NCI-H774 (cell line): ENCODE data around the gene ELP4.
"Not testable (repeated sequence)": the region's sequence is repeated elsewhere in the genome, so short reads cannot be mapped to it uniquely, and the experiment has no call there.

Experiments
- DNase-seq: peaks from one replicate; lab custom pipeline; 2025; lab: John Stamatoyannopoulos, UW

ELP4 gene, protein sequence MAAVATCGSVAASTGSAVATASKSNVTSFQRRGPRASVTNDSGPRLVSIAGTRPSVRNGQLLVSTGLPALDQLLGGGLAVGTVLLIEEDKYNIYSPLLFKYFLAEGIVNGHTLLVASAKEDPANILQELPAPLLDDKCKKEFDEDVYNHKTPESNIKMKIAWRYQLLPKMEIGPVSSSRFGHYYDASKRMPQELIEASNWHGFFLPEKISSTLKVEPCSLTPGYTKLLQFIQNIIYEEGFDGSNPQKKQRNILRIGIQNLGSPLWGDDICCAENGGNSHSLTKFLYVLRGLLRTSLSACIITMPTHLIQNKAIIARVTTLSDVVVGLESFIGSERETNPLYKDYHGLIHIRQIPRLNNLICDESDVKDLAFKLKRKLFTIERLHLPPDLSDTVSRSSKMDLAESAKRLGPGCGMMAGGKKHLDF

DNA sequence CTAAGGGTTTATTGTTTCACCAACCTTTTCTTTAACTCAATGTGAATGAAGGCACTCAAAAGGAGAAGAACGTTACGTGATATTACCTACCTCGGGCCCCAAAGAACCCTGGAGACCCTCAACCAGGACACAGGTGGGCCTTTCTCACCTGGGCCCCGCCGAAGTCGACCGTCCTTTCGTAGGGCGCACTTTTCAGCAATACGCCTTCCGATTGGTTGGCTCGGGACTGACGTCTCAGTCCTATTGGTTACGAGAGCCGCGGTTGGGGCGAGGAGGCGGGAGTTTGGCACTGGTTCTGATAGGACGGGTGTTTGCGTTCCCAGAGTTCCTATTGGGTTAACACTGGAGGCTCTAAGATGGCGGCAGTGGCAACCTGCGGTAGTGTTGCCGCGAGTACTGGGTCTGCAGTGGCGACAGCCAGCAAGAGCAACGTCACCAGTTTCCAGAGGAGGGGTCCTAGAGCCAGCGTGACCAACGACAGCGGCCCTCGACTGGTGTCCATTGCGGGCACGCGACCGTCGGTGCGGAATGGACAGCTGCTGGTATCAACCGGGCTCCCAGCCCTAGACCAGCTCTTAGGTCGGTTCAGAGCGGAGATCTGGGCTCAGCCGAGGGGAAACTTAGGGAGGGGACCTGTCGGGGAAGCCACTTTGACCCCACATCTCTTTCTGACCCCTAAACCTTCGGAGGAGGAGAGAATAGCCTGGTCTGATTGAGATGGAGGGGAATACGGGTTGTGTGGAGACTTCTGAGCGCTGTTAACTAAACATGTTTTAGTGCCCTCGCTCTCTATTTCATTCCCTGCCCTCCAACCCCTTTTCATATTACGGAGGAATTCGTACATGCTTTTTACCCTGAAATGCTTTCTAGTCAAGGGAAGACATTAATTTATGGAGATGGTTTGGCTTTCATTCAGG lies at the start of gene ELP4, which contains the start of gene IMMP1L:
Gene ELP4, plus strand, starts transcription at position 339 of the 917 bp plus-strand sequence. Its CDS starts 18 bp downstream, at position 357.
Gene IMMP1L, minus strand, starts transcription at position 194 of the 917 bp plus-strand sequence. CDS start 46,346 bp downstream, outside the sequence.
- peak; percentile 96 for DNase-seq

DNA sequence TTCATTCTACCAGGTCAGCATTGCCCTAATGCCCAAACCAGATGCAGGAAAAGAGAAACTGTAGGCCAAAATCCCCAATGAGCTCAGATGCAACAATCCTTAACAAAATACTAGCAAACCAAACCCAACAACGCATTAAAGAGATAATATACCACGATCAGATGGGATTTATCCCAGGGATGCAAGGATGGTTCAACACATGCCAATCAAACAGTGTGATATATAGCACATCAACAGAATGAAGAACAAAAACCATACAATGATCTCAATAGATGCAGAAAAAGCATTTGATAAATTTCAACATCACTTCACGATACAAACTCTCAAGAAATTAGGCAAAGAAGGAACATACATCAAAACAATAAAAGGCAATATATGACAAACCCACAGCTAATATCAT lies 45.1 kb upstream of the ELP4 start:
- DNase-seq, result no peak

DNA sequence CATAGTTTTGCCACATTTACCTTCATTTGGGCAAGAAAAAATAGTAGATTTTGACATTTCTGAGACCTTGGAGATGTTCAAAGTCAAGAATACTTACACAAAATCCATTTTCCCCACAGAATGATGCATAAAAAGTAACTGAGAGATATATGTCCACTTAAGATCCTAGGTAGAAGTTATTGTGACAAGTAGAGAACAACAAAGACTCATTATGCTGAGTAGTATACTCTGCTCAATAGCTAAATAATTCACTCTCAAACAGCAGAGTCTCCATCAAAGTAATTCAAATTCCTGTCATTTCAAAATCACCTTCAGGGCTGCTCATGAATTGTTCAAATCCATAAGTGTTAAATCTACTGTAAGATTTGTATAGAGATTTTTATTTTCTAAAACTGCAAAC lies 35.5 kb upstream of the ELP4 start:
- DNase-seq, result no peak

DNA sequence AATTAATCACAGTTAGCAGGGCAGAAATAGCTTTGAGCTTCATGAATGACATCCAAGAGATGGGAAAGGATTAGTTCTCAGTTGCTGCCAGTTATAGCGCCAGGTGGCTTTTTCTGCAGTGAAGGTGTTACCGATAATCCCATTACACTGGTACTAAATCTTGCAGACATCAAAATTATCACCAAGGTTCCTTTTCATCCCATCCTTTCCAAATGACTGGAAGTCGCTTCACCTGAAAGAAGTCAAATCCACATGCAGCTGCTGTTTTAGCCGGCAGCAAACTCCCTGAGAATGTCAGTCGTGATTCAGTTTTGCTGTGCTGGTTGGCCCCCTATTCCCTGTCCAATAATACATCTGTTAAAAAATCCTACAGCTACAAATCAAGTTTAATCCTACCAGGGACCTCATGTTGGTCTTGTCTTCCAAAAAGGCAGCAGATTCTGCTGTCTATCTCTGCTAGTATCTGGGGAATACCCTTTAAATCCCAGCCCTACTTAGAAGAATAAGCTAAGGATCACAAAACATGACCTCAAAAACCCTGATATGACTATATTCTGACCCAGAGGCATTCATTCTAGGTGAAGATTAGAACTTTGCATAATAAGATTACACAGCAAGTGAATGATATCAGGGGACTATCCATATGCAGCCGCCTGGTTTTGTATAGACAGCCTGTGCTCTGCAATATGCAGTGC lies 31.9 kb upstream of the ELP4 start:
- DNase-seq, result no peak

DNA sequence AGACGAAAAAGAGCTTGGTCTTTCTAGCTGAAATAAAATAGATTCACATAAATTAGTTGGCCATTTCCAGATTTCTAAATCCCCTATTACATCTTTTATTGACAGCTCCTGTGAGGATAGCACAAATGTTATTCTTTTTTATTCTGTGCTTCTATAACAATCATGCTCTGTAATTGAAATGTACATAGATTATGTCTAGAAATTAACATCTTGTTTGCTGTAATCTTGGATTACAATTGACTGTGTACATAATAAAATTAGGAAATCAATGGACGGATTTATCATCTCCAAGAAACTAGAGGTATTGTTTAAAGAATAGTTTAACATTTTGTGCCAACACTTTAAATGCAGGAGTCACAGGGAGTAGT lies 31.4 kb upstream of the ELP4 start:
- DNase-seq, result no peak

DNA sequence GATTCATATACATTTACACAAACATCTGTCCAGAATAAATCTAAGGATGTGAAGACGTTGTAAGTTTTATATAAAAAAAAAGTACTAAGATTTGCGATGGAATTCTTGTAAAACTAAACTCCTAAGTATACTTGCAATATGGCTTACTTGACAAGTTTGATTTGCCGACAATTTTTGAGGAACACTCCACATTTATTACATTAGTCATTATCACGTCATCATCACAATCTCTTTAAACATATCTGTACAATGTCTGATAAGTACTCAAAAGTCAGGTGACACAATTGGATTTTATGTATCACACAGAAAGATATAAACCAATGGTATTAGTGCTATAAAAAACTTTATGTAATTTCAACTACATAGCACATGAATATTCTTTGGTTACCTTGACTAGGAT lies 30.5 kb upstream of the ELP4 start:
- no peak for DNase-seq

DNA sequence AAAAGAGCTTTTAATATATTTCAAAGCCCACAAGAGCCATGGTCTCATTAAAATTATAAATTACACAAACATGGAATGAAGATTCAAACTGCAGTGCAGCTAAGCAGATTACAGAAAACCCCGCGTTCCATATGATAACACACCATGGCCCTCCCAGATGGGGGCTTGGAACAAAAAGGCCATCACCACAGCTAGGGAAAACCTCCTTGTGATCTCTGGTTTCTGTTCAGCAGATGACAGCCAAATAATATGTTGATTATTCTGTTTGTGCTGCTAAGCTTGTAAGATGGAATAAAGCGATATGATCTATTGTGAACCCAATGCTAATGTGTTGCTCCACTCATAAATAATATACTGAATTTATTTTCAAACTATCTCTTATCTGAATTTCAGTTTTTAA lies 28.6 kb upstream of the ELP4 start:
- no peak for DNase-seq

DNA sequence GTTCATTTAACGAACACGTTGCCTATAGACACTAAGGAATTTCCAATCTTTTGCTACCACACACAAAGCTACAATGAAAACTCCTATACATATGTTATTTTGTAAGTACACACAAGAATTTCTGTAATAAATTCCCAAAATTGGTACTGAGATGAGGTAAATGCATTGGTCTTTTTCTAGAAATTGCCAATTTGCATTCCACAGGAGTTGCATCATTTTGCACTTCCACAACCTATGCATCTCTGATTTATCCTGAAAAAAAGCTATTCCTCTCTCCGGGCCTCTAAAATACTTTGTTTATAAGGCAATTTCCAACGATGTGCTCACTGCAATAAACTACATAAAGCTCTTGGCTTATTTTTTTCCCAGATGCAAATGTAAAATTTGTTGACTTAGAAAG lies 25.1 kb upstream of the ELP4 start:
- no peak for DNase-seq

DNA sequence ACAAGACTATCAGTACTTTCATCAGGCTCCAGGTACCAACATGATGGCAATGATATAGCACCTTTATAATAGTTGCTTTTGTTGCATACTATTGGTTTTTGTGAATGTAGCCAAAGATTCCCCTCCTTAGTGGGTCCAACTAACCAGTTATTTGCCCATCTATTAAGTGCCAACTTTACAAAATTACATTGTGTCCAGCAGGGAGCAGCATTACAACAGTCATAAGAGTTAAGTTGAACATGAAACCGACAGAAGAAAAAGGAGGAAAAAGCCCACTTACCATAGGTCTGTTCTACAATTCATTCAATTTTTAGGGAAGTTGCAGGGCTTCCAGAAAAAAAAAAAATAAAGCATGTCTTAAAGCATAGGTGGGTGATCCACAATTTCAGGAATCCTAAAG lies 21.7 kb upstream of the ELP4 start:
- no peak for DNase-seq

DNA sequence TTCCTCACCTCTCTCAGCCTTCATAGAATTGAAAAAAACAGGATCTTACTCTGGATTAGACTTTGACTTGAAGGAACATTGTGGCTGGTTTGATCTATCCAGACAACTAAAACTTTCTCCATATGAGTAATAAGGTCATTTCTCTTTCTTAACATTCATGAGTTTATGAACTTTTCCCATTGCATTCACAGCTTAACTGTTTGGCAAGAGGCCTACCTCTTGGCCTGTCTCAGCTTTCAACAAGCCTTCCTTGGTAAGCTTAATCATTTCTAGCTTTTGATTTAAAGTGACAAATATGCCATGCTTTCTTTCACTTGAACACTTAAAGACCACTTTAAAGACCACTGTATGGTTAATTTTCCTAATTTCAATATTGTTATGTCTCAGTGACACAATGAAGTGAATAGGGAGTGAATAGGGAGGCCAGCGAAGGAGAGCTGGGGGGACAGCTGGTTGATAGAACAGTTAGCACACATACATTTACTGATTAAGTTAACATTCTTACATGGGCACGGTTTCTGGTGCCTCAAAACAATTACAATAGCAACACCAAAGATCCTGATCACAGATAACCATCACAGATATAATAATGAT lies 17.1 kb upstream of the ELP4 start:
- DNase-seq, result no peak

DNA sequence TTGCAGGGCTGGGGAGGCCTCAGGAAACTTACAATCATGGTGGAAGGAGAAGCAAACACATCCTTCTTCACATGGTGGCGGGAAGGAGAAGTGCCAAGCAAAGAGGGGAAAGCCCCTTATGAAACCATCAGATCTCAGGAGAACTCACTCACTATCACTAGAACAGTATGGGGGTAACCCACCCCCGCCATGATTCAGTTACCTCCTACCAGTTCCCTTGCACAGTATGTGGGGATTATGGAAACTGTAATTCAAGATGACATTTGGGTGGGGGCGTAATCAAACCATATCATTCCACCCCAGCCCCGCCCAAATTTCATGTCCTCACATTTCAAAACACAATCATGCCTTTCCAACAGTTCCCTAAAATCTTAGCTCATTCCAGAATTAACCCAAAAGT lies 16.3 kb upstream of the ELP4 start:
- DNase-seq, result no peak

DNA sequence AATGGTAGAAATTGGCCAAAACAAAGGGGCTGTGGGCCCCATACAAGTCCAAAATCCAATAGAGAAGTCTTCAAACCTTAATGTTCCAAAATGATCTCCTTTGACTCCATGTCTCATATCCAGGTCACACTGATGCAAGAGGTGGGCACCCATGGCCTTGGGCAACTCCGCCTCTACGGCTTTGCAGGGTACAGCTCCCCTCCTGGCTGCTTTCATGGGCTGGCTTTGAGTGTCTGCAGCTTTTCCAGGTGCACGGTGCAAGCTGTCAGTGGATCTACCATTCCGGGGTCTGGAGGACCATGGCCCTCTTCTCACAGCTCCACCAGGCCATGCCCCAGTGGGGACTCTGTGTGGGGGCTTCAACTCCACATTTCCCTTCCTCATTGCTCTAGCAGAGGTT lies 15.8 kb upstream of the ELP4 start:
- DNase-seq, result not testable (repeated sequence)

DNA sequence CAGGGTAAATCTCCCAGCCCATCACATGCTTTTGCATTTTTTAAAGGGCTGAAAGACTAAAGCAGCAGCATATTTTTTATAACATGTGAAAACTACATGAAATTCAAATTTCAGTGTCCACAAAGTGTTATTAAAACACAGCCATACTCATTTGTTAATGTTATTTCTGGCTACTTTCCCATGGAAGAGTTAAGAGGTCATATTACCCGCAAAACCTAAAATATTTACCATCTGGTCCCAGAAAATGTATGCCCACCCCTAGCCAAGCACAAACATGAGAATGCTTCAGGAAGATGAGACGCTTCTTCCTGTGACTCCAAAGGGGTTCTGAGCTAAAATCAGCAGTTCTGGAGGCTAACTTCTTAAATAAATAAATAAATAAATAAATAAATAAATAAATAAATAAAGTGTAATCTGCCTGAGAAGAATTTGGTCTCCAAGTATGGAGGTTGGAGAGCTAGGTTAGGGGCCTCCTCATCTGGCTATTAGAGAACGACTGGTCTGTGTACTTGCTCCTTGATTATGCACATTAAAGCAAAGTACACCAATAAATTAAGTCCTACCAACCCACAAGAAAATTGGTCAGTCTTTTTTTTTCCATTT lies 9.9 kb upstream of the ELP4 start:
- no peak for DNase-seq

DNA sequence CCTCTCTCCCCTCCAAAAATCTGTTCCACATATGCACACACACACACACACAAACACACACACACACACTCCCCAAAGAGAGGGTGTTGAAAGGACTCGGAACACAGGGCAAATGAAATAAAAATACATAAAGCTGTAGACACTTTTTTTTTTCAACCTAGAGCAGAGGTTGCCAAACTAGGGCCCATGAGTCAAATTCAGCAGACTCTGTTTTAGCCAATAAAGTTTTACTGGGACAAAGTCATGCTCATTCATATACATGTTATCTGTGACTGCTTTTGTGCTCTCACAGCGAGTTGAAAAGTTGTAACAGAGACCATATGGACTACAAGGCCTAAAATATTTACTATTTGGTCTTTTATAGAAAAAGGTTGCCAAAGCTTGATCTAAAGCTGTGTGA lies 9.0 kb upstream of the ELP4 start:
- DNase-seq, result no peak

DNA sequence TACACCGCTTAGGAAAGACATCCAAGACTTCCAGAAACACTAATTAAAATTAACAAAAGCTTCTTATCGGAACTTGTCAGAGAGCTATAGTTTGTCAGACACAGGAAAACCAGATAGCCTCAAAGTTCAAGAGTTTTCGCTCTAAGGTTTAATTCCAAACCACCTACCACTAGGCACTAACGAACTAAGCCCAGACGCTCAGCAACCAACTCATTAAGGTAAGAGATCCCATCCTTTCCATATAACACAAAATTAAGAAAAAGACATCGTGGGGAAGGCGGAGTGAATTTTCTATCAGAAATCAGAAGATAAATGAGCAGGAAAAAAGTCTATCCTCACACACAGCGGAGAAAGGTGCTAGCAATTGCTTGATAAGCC lies 527 bp upstream of the ELP4 start:
- DNase-seq, result no peak

DNA sequence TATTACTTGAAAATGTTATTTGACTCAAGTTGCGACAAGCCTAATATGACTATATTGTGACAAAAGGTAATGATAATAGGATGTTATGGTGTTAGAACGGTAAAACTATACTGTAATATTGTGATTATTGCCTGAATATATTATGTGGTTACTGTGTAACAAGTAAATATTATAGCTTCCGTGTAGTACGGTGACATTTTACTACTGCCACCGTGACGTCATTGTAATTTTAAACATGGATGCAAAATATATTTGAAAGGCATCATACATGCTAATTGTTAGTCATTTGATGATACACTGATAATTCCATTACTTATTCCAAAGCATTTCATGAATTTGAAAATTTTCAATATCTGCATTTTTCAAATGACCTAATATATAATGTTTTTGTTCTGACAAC lies 2.5 kb downstream of the ELP4 start:
- no peak for DNase-seq

DNA sequence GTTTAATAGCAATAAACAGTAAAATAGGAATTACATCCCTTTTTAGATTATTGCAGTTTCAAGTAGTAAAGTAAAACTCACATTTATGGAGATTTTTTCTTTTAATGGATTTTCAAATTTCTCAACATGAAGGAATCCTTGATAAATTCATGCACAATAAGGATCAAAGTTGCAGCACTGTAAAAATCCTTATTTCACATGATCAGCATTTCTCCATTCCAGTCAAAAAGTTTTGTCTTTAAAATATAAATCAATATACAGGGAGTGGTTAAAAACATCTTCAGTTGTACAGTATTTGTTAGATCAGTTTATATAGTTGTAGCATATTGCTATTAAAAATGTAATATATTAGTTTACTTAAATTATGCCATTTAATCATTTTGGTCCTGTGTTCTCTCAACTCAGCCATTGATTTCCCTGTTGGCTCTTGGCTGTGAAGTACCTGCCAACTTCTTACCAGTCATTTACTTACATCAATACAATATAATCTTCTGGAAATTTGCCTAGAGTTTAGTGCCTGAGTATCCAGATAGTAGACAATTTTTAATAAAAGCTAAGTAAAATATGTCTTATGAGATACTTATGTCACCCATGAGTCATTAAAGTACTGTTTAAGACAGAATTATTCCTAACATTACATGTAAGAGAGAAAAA lies 12.1 kb downstream of the ELP4 start:
- no peak for DNase-seq

DNA sequence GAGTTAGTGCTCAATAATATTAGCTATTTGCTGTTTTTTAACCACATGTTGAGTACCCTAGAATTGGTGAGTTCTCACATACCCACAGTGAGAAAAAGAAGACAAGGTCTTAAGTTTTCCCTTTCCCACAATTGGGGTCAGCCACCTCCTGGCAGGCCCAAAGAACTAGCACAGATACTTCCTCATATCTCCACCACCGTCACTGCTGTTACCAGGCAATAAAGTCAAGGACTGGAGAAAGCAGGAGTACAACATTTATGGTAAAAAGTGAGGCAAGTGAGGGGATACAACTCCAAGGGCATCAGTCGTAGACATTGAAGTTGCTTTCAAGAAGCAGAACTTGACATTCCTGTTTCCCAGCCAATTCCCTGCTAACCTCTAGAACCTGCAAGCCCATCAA lies 19.6 kb downstream of the ELP4 start:
- DNase-seq, result no peak

DNA sequence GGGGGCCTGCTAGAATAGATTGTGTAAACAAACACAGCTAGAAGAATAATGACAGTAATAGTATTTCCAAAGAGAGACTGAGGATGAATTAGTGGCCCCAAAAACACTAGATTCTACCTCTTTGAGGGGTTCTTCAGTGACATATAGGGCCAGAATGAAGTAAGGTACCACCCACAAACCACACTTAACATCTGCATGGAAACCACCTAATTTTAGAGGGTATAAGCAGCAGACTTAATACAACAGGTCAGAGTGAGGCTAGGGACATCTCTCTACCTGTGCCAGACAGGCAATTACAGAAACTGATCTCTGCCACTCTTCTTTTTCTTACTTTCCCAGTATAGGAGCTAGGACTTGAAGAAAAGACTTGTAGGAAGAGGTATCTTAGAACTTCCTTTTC lies 20.1 kb downstream of the ELP4 start:
- no peak for DNase-seq

DNA sequence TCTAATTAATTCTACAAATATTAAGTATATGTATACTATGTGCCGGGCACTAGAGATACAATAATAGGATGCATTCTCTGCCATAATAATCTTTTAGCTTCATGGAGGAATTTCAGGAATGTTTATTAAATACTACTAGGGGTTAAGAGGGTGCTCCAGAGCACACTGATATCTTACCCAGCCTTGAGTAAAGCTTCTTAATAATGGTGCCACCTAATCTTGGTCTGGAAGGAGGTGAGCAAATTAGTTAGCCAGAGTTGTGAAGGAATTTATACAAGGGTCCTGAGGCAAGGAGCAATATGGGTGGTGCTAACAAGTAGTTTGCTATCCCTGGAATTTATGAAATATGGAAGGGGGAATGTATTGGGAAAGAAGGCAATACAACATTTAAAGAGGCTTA lies 21.7 kb downstream of the ELP4 start:
- DNase-seq, result no peak

DNA sequence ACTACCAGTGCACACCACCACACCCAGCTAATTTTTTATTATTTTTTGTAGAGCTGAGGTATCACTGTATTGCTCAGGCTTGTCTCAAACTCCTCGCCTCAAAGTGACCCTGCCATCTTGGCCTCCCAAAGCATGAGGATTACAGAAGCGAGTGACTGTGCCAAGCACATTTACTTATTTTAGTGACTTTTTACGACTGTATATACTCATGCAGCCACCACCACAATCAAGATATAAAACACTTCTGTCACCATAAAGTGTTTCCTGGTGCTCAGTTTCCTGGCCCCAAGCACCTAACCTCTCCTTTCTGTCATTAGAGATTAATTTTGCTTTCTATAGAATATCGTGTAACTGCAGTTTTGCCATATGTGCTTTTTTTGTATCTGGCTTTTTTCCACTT lies 25.9 kb downstream of the ELP4 start:
- no peak for DNase-seq
